A549 (cell line): ENCODE measurements around the gene HAUS8. TPM values are rescaled to one million over a fixed set of nuclear protein-coding genes. Genes with fewer than 3 reads are reported as not detected.

Experiments used
- ATAC-seq, 2 experiments: fragments of 200-7000 bp in 1 of 2; fragments of >200 bp in 1 of 2; cut with Nextera tagmentation in 1 of 2; cut with Tn5 transposase in 1 of 2; 3 replicates each; pipeline versions ENCODE4 v1.8.0 to v1.9.1; 2018 to 2020; ENCODE audit warnings: mild to moderate bottlenecking in 1 of 2, moderate library complexity in 1 of 2
- CTCF ChIA-PET: fragments of 300-600 bp; sonication (Branson Sonifier 250); formaldehyde crosslinking; extraction: SDS; loops from one replicate; lab custom pipeline; 2021; ENCODE audit warnings: antibody characterized with exemption, inconsistent platforms; lab: Yijun Ruan, JAX
- POLR2A ChIA-PET: fragments of 350-600 bp; formaldehyde crosslinking; extraction: SDS; loops from one replicate; lab custom pipeline; 2021; ENCODE audit warnings: antibody characterized with exemption, inconsistent platforms; lab: Yijun Ruan, JAX
- DNase-seq, 2 experiments: peaks; one replicate each; pipeline versions ENCODE4 v3.0.0 to v3.0.0-alpha.2; 2011 to 2016; ENCODE audit warnings: low read depth in 1 of 2, low spot score in 1 of 2
- FAIRE-seq: peaks from 2 replicates; lab custom pipeline; 2011; peaks lifted over from hg19 to GRCh38; lab: Jason Lieb, UNC
- H3K27ac ChIP-seq, 2 experiments: fragments of >200 bp; sonication (Bioruptor Twin); formaldehyde crosslinking; 3 replicates each; pipeline ENCODE4 v1.5.1; 2016 to 2017
- H3K4me1 ChIP-seq: fragments of >200 bp; sonication (Bioruptor Twin); formaldehyde crosslinking; 3 replicates; pipeline ENCODE4 v1.6.1; 2016
- H3K4me2 ChIP-seq: fragments of >200 bp; sonication (Bioruptor Twin); formaldehyde crosslinking; 3 replicates; pipeline ENCODE4 v1.6.1; 2016
- H3K4me3 ChIP-seq: fragments of >200 bp; sonication (Bioruptor Twin); formaldehyde crosslinking; 3 replicates; pipeline ENCODE4 v1.5.1; 2016
- H3K9me3 ChIP-seq: fragments of >200 bp; sonication (Bioruptor Twin); formaldehyde crosslinking; 3 replicates; pipeline ENCODE4 v1.6.1; 2016
- BHLHE40 ChIP-seq: IDR thresholded peaks from 2 replicates; pipeline ENCODE4 v1.6.1; 2012; ENCODE audit warnings: low read depth, low read length, inconsistent platforms
- CBX2 ChIP-seq: fragments of 200-600 bp; sonication (generic); IDR thresholded peaks from 2 replicates; pipeline ENCODE4 v1.6.1; 2016; ENCODE audit warnings: low read depth, mild to moderate bottlenecking, borderline replicate concordance
- CEBPB ChIP-seq, 2 experiments: fragments of >200 bp in 1 of 2; sonication (Bioruptor Twin) in 1 of 2; formaldehyde crosslinking in 1 of 2; IDR thresholded peaks; 2 replicates each; pipeline ENCODE4 v1.6.1; 2012 to 2016
- CHD4 ChIP-seq: fragments of 200-600 bp; sonication (generic); IDR thresholded peaks from 2 replicates; pipeline ENCODE4 v1.6.1; 2016; ENCODE audit warnings: antibody characterized with exemption, mild to moderate bottlenecking, borderline replicate concordance
- E2F6 ChIP-seq: IDR thresholded peaks from 2 replicates; pipeline ENCODE4 v1.6.1; 2012; ENCODE audit warnings: low read depth, borderline replicate concordance
- EHF ChIP-seq: fragments of 250-450 bp; sonication (Bioruptor Pico); IDR thresholded peaks from 2 replicates; pipeline ENCODE4 v1.5.0; 2020; ENCODE audit warnings: mild to moderate bottlenecking
- ELK1 ChIP-seq: fragments of 150-350 bp; IDR thresholded peaks from 2 replicates; pipeline ENCODE4 v1.6.1; 2014; ENCODE audit warnings: low read depth, mild to moderate bottlenecking, low read length
- ESRRA ChIP-seq: fragments of 150-350 bp; IDR thresholded peaks from 2 replicates; pipeline ENCODE4 v1.6.1; 2014; ENCODE audit warnings: mild to moderate bottlenecking, low read length, borderline replicate concordance
- FOSB ChIP-seq: fragments of 250-450 bp; sonication (Bioruptor Pico); IDR thresholded peaks from 2 replicates; pipeline ENCODE4 v1.5.0; 2020; ENCODE audit warnings: mild to moderate bottlenecking, moderate library complexity
- FOSL2 ChIP-seq, 2 experiments: fragments of 450-650 bp in 1 of 2; fragments of >200 bp in 1 of 2; sonication (Bioruptor Twin) in 1 of 2; formaldehyde crosslinking; IDR thresholded peaks; 2 replicates each; pipeline versions ENCODE4 v1.5.0 to v1.6.1; 2016 to 2020; ENCODE audit warnings: mild to moderate bottlenecking in 1 of 2, moderate library complexity in 1 of 2
- GATA3 ChIP-seq: IDR thresholded peaks from 2 replicates; pipeline ENCODE4 v1.6.1; 2012; ENCODE audit warnings: borderline replicate concordance
- HEYL ChIP-seq: fragments of 250-450 bp; sonication (Bioruptor Pico); IDR thresholded peaks from 2 replicates; pipeline ENCODE4 v1.8.0; 2021; ENCODE audit warnings: mild to moderate bottlenecking, moderate library complexity
- HOXB13 ChIP-seq: fragments of 250-450 bp; sonication (Bioruptor Pico); IDR thresholded peaks from 2 replicates; pipeline ENCODE4 v1.5.0; 2020; ENCODE audit warnings: low read depth, mild to moderate bottlenecking, moderate library complexity
- HOXB5 ChIP-seq: fragments of 250-450 bp; sonication (Bioruptor Pico); IDR thresholded peaks from 2 replicates; pipeline ENCODE4 v1.5.0; 2020; ENCODE audit warnings: mild to moderate bottlenecking, moderate library complexity
- JUN ChIP-seq, 2 experiments: fragments of >200 bp; sonication (Bioruptor Twin); formaldehyde crosslinking; IDR thresholded peaks; 2 replicates in 1 of 2; 3 replicates in 1 of 2; pipeline ENCODE4 v1.6.1; 2016 to 2017
- JUNB ChIP-seq: fragments of >200 bp; sonication (Bioruptor Twin); formaldehyde crosslinking; IDR thresholded peaks from 2 replicates; pipeline ENCODE4 v1.6.1; 2016
- KDM1A ChIP-seq: fragments of 200-600 bp; sonication (generic); IDR thresholded peaks from 2 replicates; pipeline ENCODE4 v1.6.1; 2016; ENCODE audit warnings: low read depth, mild to moderate bottlenecking
- KDM5A ChIP-seq: fragments of 200-600 bp; sonication (generic); IDR thresholded peaks from 2 replicates; pipeline ENCODE4 v1.6.1; 2016; ENCODE audit warnings: antibody characterized with exemption, mild to moderate bottlenecking
- MAFK ChIP-seq: fragments of 450-650 bp; IDR thresholded peaks from 2 replicates; pipeline ENCODE4 v1.6.1; 2014; ENCODE audit not compliant: partially characterized antibody
- MAX ChIP-seq: IDR thresholded peaks from 2 replicates; pipeline ENCODE4 v1.6.1; 2012
- MAZ ChIP-seq: fragments of 150-350 bp; IDR thresholded peaks from 2 replicates; pipeline ENCODE4 v1.6.1; 2014; ENCODE audit warnings: antibody characterized with exemption, low read depth, low read length, borderline replicate concordance
- MYC ChIP-seq: IDR thresholded peaks from 2 replicates; pipeline ENCODE4 v1.6.1; 2012; ENCODE audit warnings: mild to moderate bottlenecking, inconsistent platforms, low read length, improper control_type of control experiment, borderline replicate concordance
- PHF8 ChIP-seq: fragments of 200-600 bp; sonication (generic); IDR thresholded peaks from 2 replicates; pipeline ENCODE4 v1.6.1; 2016; ENCODE audit warnings: low read depth, mild to moderate bottlenecking, antibody characterized with exemption, moderate library complexity, borderline replicate concordance
- RARB ChIP-seq: fragments of 250-450 bp; sonication (Bioruptor Pico); IDR thresholded peaks from 2 replicates; pipeline ENCODE4 v1.8.0; 2021; ENCODE audit warnings: mild to moderate bottlenecking, moderate library complexity
- RFX5 ChIP-seq: fragments of 450-650 bp; IDR thresholded peaks from 2 replicates; pipeline ENCODE4 v1.7.1; 2014; ENCODE audit warnings: antibody characterized with exemption, mild to moderate bottlenecking, moderate library complexity
- SMC3 ChIP-seq: fragments of >200 bp; sonication (Bioruptor Twin); formaldehyde crosslinking; IDR thresholded peaks from 3 replicates; pipeline ENCODE4 v1.6.1; 2018; ENCODE audit warnings: inconsistent platforms
- SREBF2 ChIP-seq: fragments of 450-650 bp; IDR thresholded peaks from 2 replicates; pipeline ENCODE4 v1.6.1; 2014; ENCODE audit warnings: mild to moderate bottlenecking, moderate library complexity
- TFCP2L1 ChIP-seq: fragments of 250-450 bp; sonication (Bioruptor Pico); IDR thresholded peaks from 2 replicates; pipeline ENCODE4 v1.5.0; 2021; ENCODE audit warnings: mild to moderate bottlenecking
- TP53 ChIP-seq: fragments of 250-450 bp; sonication (Bioruptor Pico); IDR thresholded peaks from 2 replicates; pipeline ENCODE4 v1.5.0; 2021; ENCODE audit warnings: mild to moderate bottlenecking, moderate library complexity
- ZC3H11A ChIP-seq: fragments of 450-650 bp; IDR thresholded peaks from 2 replicates; pipeline ENCODE4 v1.6.1; 2014; ENCODE audit warnings: antibody characterized with exemption, mild to moderate bottlenecking
- ZFP36 ChIP-seq: fragments of 450-650 bp; IDR thresholded peaks from 2 replicates; pipeline ENCODE4 v1.6.1; 2014; ENCODE audit warnings: borderline replicate concordance; ENCODE audit not compliant: partially characterized antibody
- ZNF302 ChIP-seq: fragments of 250-450 bp; sonication (Bioruptor Pico); IDR thresholded peaks from 2 replicates; pipeline ENCODE4 v1.9.0; 2021; ENCODE audit warnings: inconsistent platforms, mild to moderate bottlenecking, moderate library complexity
- WGBS: methylation state at CpG from one replicate; pipeline ENCODE4 v1.1.6; 2017; ENCODE audit errors: missing lambda C conversion rate; 5-methylcytosine and 5-hydroxymethylcytosine counted together
- polyA minus RNA-seq: library from RNA; depleted of rRNA, polyadenylated mRNA; stranded (reverse); fragments of >200 nt; gene quantifications from 2 replicates; pipeline ENCODE4 v1.2.3, GENCODE V29; 2011; rRNA and poly(A)+ RNA removed
- polyA plus RNA-seq, 4 experiments: library from polyadenylated mRNA; depleted of rRNA in 3 of 4; stranded (reverse); fragments of >200 nt; fragmentation: RNase III in 1 of 4; extraction: RNeasy Plus Mini Kit Qiagen cat#74134 plus additional on column Dnase treatment in 1 of 4; gene quantifications; 2 replicates in 3 of 4; 3 replicates in 1 of 4; pipeline ENCODE4 v1.2.3, GENCODE V29; 2011 to 2017
- TF ChIP-seq, protein P1 (sequence below): IDR thresholded peaks from 2 replicates; pipeline ENCODE4 v1.6.1; 2012
- TF ChIP-seq, protein P2 (sequence below): fragments of 250-450 bp; sonication (Bioruptor Pico); IDR thresholded peaks from 2 replicates; pipeline ENCODE4 v1.5.0; 2021; ENCODE audit warnings: mild to moderate bottlenecking, moderate library complexity, borderline replicate concordance
- TF ChIP-seq, protein P3 (sequence below): fragments of 250-450 bp; sonication (Bioruptor Pico); IDR thresholded peaks from 2 replicates; pipeline ENCODE4 v1.5.0; 2020; ENCODE audit warnings: low read depth, mild to moderate bottlenecking, moderate library complexity

Gene HAUS8
- polyA plus RNA-seq (2011; rRNA removed), result 13.9 and 15.1 TPM in 2 replicates
- 17.2 and 18.7 TPM in 2 replicates for polyA plus RNA-seq (2012; cell fraction: cytosol; rRNA removed)
- polyA plus RNA-seq (2012; cell fraction: nucleus; rRNA removed), result 19.3 and 21.3 TPM in 2 replicates
- polyA plus RNA-seq (2017; fragmentation: RNase III; extraction: RNeasy Plus Mini Kit Qiagen cat#74134 plus additional on column Dnase treatment), result 15.9 to 16.6 TPM (median 16.2 TPM) in 3 replicates
- 6.4 and 13.5 TPM in 2 replicates for polyA minus RNA-seq

DNA sequence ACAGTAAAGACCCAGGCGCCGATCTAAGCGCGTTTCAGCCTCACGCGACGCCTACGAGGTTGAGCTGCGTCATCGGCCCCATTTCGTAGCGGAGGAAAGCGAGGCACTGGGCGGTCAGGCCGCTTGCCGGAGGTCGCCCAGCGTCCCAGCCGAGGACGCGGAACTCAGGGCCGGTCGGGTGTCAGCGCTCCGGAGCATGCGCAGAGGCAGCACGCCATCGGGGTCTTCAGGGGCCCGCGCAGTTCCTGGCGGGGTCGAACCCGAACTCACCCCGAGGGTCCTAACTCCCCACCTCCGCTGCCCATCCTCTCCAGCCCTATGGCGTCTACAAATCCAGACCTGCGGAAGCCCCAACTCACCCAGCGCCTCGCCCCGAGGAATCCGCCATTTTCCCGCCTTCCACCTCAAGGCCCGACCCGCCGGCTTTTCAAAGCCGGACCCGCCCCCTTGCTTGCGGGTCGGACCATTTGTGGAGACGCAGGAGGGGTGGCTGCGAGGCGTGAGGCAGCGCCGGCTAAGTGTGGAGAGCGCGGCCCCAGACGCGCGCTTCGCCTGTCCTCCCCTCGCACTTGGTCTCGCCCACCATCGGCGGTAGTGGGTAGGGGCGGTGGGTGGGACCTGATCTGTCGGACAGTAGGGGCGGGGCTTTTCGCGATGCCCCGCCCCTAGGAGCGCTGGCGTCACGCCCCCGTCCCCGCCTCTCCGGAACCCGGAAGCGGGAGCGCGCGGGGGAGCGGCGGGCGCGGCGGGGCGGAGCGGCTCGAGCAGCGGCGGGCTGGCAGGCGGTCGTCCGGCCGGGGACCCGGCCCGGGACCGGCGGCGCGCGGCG, at the start of gene HAUS8, which contains the start of gene MYO9B:
HAUS8 (minus strand) TSS at position 418 of the 829 bp plus-strand sequence; CDS start at position 388, 30 bp downstream.
MYO9B (plus strand) TSS at position 743 of the 829 bp plus-strand sequence. CDS start 25,941 bp downstream, outside the sequence.
- Histone ChIP-seq H3K4me2 (peak within 1 kb of the TSS; percentile 95), H3K9me3 (no peaks in the 10 kb centered on the region), H3K4me3 (peak within 1 kb of the TSS; percentile 93), H3K27ac (peak within 1 kb of the TSS; percentile 88 to 99), H3K4me1 (peaks cover 36% of the 10 kb centered on the region)
- DNase-seq (peak; percentile 76 to 99), ATAC-seq (peak; percentile 79 to 88), FAIRE-seq (no peak)
- no CpG with 5 or more reads among the region's 103 CpGs for WGBS
- POLR2A ChIA-PET, result interaction anchor here (0.6 to 1.7 kb wide), 2 partner anchors 140 to 583 kb away, joined by 3 to 4 read pairs; no protein-coding TSS in a partner anchor
- CTCF ChIA-PET, result interaction anchor here (0.6 to 0.7 kb wide), 2 partner anchors 151 to 178 kb away, joined by 3 to 6 read pairs; no protein-coding TSS in a partner anchor
- TF ChIP-seq KDM1A (no peak), SREBF2 (no peak), BHLHE40 (peak; percentile 88), E2F6 (peak; percentile 91), SMC3 (no peak), FOSB (CRISPR knock-in tag) (no peak), ESRRA (no peak), JUNB (no peak), PHF8 (peak; percentile 41; the same call in 1 of the 2 replicates), KDM5A (no peak), CEBPB (IDR thresholded peaks at IDR 0.05) (no peak), ZNF302 (no peak), ZFP36 (no peak), ZC3H11A (no peak), MAFK (no peak), MYC (peak; percentile 65; the same call in 1 of the 2 replicates), GATA3 (peak; percentile 85), TP53 (no peak), HOXB13 (no peak), MAX (peak; percentile 88), EHF (CRISPR knock-in tag) (no peak), FOSL2 (IDR thresholded peaks at IDR 0.05) (no peak), FOSL2 (CRISPR knock-in tag; IDR thresholded peaks at IDR 0.05) (peak; percentile 12; the same call in 1 of the 2 replicates), RFX5 (no peak), HOXB5 (no peak), ELK1 (no peak), CHD4 (no peak), TFCP2L1 (CRISPR knock-in tag) (no peak), CBX2 (no peak), MAZ (peak; percentile 63; the same call in 1 of the 2 replicates), HEYL (CRISPR knock-in tag) (no peak), RARB (CRISPR knock-in tag) (no peak), JUN (IDR thresholded peaks at IDR 0.05) (peak in 1 of 2 experiments; percentile 83; a peak in 2 of 5 replicates)
- TF ChIP-seq, protein P1, sequence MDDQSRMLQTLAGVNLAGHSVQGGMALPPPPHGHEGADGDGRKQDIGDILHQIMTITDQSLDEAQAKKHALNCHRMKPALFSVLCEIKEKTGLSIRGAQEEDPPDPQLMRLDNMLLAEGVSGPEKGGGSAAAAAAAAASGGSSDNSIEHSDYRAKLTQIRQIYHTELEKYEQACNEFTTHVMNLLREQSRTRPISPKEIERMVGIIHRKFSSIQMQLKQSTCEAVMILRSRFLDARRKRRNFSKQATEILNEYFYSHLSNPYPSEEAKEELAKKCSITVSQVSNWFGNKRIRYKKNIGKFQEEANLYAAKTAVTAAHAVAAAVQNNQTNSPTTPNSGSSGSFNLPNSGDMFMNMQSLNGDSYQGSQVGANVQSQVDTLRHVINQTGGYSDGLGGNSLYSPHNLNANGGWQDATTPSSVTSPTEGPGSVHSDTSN, result no peak
- TF ChIP-seq, protein P2, sequence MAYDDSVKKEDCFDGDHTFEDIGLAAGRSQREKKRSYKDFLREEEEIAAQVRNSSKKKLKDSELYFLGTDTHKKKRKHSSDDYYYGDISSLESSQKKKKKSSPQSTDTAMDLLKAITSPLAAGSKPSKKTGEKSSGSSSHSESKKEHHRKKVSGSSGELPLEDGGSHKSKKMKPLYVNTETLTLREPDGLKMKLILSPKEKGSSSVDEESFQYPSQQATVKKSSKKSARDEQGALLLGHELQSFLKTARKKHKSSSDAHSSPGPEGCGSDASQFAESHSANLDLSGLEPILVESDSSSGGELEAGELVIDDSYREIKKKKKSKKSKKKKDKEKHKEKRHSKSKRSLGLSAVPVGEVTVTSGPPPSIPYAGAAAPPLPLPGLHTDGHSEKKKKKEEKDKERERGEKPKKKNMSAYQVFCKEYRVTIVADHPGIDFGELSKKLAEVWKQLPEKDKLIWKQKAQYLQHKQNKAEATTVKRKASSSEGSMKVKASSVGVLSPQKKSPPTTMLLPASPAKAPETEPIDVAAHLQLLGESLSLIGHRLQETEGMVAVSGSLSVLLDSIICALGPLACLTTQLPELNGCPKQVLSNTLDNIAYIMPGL (CRISPR knock-in tag), result no peak
- TF ChIP-seq, protein P3, sequence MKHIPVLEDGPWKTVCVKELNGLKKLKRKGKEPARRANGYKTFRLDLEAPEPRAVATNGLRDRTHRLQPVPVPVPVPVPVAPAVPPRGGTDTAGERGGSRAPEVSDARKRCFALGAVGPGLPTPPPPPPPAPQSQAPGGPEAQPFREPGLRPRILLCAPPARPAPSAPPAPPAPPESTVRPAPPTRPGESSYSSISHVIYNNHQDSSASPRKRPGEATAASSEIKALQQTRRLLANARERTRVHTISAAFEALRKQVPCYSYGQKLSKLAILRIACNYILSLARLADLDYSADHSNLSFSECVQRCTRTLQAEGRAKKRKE, result no peak
